ENCODE results near the gene GEMIN4. TPM values are rescaled to one million over a fixed set of nuclear protein-coding genes. Genes with fewer than 3 reads are reported as not detected.
"Not testable (repeated sequence)": the region's sequence is repeated elsewhere in the genome, so short reads cannot be mapped to it uniquely, and the experiment has no call there.

Gene GEMIN4
- total RNA-seq, 1 donor from 2014 or later: 19.0 TPM

GRCh38 chr17:789160-789840 lies 37.2 kb upstream of the GEMIN4 start:
- no peak for TF ChIP-seq CTCF (conservative IDR thresholded peaks at IDR 0.05; ENCODE audit: low read depth, low read length)
- no peak overlapping the region for H3K4me3 ChIP-seq (ENCODE audit: low read depth, low read length)
- no peak for DNase-seq (ENCODE audit: low read depth)

DNA sequence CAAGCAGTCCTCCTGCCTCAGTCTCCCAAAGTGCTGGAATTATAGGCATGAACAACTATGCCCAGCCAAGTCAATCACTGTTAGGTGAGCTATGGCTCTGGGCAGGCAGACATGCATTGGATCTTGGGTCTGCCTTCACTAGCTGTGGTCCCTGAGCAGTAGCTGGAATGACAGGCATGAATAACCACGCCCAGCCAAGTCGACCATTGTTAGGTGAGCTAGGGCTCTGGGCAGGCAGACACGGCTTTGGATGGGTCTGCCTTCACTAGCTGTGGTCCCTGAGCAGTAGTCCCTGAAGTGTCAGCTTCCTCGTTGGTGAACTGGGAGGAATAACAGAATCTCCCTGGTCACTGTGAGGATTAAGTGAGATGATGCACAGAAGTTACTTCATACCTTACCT lies 36.5 kb upstream of the GEMIN4 start:
- no peak overlapping the region for H3K4me3 ChIP-seq (ENCODE audit: low read depth, low read length)
- TF ChIP-seq CTCF (conservative IDR thresholded peaks at IDR 0.05; ENCODE audit: low read depth, low read length): no peak
- DNase-seq (ENCODE audit: low read depth): no peak

- TF ChIP-seq CTCF (conservative IDR thresholded peaks at IDR 0.05; ENCODE audit: low read depth, low read length): no peak
- DNase-seq (ENCODE audit: low read depth): no peak
- H3K4me3 ChIP-seq (ENCODE audit: low read depth, low read length): no peak overlapping the region
Observed at GRCh38 chr17:787641-788221, 35.7 kb upstream of the GEMIN4 start.

DNA sequence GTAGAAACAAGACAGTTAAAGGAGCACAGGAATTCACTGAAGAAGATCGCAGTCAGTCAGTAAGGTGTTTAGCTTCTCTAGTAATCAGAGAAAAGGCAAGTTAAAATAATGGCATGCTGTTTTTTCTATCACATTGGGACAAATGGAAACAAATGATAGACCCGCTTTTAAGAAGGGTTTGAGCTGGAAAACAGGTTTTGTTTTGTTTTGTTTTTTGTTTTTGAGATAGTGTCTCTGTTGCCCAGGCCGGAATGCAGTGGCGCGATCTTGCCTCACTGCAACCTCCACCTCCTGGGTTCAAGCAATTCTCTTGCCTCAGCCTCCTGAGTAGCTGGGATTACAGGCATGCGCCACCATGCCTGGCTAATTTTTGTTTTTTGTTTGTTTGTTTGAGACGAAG lies 33.8 kb upstream of the GEMIN4 start:
- not testable (repeated sequence) for DNase-seq (ENCODE audit: low read depth); H3K4me3 ChIP-seq (ENCODE audit: low read depth, low read length)

- H3K4me3 ChIP-seq (ENCODE audit: low read depth, low read length): no peak overlapping the region
- no peak for DNase-seq (ENCODE audit: low read depth)
- no peak for TF ChIP-seq CTCF (conservative IDR thresholded peaks at IDR 0.05; ENCODE audit: low read depth, low read length)
Observed at GRCh38 chr17:784143-784542, 32.1 kb upstream of the GEMIN4 start.

DNA sequence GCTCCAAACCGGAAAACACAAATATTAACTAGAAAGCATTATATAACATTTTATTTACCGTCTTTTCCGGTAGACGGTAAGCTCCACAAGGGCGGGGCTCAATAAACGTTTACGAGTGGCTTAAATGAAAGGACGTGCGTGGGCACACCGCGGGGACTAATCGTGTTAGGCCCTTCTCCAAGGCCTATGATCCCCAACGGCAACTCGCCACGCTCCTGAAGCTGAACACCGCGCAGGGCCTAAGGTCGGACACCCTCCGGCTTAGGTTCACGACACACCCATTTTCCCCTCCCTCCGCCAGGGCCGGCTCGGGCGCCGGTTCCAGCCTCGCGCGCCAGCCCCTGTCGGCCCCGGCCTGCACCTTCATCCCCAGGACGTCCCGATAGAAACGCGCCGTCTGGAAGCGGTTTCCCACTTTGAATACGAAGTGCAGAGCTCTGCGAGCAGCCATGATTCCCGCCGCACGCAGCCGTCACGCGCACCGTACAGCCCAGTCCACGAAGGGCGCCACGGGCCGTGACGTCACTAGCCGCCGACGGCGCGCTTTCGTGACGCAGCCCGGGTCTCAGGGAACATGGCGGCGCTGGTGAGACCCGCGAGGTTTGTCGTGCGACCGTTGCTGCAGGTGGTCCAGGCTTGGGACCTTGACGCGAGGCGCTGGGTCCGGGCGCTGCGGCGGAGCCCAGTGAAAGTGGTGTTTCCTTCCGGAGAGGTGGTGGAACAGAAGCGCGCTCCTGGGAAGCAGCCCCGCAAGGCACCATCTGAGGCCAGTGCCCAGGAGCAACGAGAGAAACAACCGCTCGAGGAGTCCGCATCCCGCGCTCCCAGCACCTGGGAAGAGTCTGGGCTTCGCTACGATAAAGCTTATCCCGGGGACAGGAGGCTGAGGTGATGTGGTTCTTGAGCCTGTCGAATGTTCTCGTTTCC lies 30.0 kb upstream of the GEMIN4 start, which contains the start of the genes GLOD4 and MRM3:
Gene GLOD4 (minus strand): TSS at position 476 of the 927 bp plus-strand sequence. CDS start 25 bp downstream, at position 451.
Gene MRM3 (plus strand): TSS at position 549 of the 927 bp plus-strand sequence. CDS start 26 bp downstream, at position 575.
- H3K4me3 ChIP-seq (ENCODE audit: low read depth, low read length): peak within 1 kb of the TSS; percentile 93
- no peak for TF ChIP-seq CTCF (conservative IDR thresholded peaks at IDR 0.05; ENCODE audit: low read depth, low read length)
- DNase-seq (ENCODE audit: low read depth): no peak

GRCh38 chr17:778096-778495 lies 26.0 kb upstream of the GEMIN4 start:
- DNase-seq (ENCODE audit: low read depth): no peak
- no peak overlapping the region for H3K4me3 ChIP-seq (ENCODE audit: low read depth, low read length)
- TF ChIP-seq CTCF (conservative IDR thresholded peaks at IDR 0.05; ENCODE audit: low read depth, low read length): no peak
